ENCODE measurements around the gene LPAR1.
"Not testable (repeated sequence)": the region's sequence is repeated elsewhere in the genome, so short reads cannot be mapped to it uniquely, and the experiment has no call there.

LPAR1 gene

GRCh38 chr9:110825950-110826349 lies 212.3 kb downstream of the LPAR1 start:
- no peak for ATAC-seq
- TF ChIP-seq CSRNP3 (CRISPR knock-in tag; IDR thresholded peaks at IDR 0.05), result no peak
- TF ChIP-seq BACH2 (CRISPR knock-in tag; IDR thresholded peaks at IDR 0.05; ENCODE audit: borderline replicate concordance), result no peak

GRCh38 chr9:110825129-110825528 lies 213.1 kb downstream of the LPAR1 start:
- not testable (repeated sequence) for ATAC-seq
- TF ChIP-seq ZNF8 (CRISPR knock-in tag; IDR thresholded peaks at IDR 0.05), result peak; percentile 65; the same call in 1 of the 2 replicates
